ENCODE data around the gene LRRC52. TPM values are rescaled to one million over a fixed set of nuclear protein-coding genes. Genes with fewer than 3 reads are reported as not detected.

LRRC52 gene
- total and polyA plus RNA-seq, 3 donors from 2014 or later, result 3.8 to 29.4 (median 3.8) TPM

- no peak for TF ChIP-seq POLR2A (IDR thresholded peaks at IDR 0.05)
- TF ChIP-seq, protein P1, sequence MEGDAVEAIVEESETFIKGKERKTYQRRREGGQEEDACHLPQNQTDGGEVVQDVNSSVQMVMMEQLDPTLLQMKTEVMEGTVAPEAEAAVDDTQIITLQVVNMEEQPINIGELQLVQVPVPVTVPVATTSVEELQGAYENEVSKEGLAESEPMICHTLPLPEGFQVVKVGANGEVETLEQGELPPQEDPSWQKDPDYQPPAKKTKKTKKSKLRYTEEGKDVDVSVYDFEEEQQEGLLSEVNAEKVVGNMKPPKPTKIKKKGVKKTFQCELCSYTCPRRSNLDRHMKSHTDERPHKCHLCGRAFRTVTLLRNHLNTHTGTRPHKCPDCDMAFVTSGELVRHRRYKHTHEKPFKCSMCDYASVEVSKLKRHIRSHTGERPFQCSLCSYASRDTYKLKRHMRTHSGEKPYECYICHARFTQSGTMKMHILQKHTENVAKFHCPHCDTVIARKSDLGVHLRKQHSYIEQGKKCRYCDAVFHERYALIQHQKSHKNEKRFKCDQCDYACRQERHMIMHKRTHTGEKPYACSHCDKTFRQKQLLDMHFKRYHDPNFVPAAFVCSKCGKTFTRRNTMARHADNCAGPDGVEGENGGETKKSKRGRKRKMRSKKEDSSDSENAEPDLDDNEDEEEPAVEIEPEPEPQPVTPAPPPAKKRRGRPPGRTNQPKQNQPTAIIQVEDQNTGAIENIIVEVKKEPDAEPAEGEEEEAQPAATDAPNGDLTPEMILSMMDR (IDR thresholded peaks at IDR 0.05), result no peak
- Histone ChIP-seq H3K27me3 (no peaks in the 10 kb centered on the region), H3K4me3 (no peak overlapping the region), H3K36me3 (ENCODE audit: low read depth, missing control alignments) (no peaks in the 10 kb centered on the region), H3K4me1 (no peaks in the 10 kb centered on the region), H3K27ac (no peak overlapping the region), H3K9me3 (no peaks in the 10 kb centered on the region)
- intact Hi-C loops (cut with DNase I; ENCODE audit: low total_unique reads), result no loop called here
- WGBS, 2 donors, result 62 to 76% methylated on average over 4 of the region's 4 CpGs
- DNase-seq, result no peak
Observed at GRCh38 chr1:165533254-165533653, 10.5 kb upstream of the LRRC52 start.

- no peak for TF ChIP-seq POLR2A (IDR thresholded peaks at IDR 0.05)
- TF ChIP-seq, protein P1 (IDR thresholded peaks at IDR 0.05), result no peak
- H3K27me3 ChIP-seq, result no peaks in the 10 kb centered on the region
Observed at GRCh38 chr1:165536016-165536415, 7.8 kb upstream of the LRRC52 start.

DNA sequence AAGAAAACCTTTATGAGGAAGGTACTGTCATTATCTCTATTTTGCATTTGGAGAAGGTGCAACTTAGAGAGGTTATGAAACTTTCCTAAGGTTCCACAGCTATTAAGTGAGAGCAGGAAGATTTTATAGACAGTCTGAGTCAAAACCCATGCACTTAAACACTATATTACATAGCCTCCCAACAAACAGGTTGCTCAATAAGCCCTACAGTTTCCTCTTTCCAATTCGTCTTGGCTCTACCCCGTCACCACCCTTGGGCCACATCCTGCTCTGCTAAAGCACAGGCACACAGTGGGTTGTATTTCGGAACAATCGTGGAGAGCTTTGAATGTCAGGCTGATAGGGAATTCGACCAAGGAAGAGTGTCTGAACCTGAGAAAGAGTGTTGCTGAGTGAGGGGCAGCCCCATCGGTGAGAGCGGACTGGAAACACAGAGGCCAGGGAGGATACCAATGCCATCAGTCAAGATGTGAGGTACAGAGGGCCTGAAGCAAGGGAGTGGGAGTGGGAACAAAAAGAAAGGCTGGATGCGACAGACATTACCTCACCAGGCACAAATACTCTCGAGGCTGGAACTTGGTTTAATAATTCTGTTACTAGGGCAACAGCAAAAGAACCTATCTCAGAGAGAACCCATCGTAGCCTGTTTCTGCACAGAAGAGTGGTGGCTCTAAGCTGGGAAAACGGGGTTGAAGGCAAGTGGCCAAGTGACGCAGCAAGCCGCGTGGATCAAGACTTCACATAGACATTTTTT, 6.3 kb upstream of the LRRC52 start:
- TF ChIP-seq, protein P1 (IDR thresholded peaks at IDR 0.05), result no peak
- no peak for TF ChIP-seq POLR2A (IDR thresholded peaks at IDR 0.05)
- H3K27me3 ChIP-seq, result no peaks in the 10 kb centered on the region
- no peaks in the 10 kb centered on the region for H3K9me3 ChIP-seq
- H3K4me3 ChIP-seq, result no peak overlapping the region
- H3K27ac ChIP-seq, result no peak overlapping the region
- 66 to 68% methylated on average over 14 of the region's 14 CpGs for WGBS, 2 donors
- DNase-seq, result no peak
- intact Hi-C loops (cut with DNase I; ENCODE audit: low total_unique reads), result no loop called here
- no peaks in the 10 kb centered on the region for H3K4me1 ChIP-seq
- H3K36me3 ChIP-seq (ENCODE audit: low read depth, missing control alignments), result no peaks in the 10 kb centered on the region

More at GRCh38 chr1:165536016-165536415, 7.8 kb upstream of the LRRC52 start:
- no peaks in the 10 kb centered on the region for H3K36me3 ChIP-seq (ENCODE audit: low read depth, missing control alignments)
- no peak overlapping the region for H3K27ac ChIP-seq
- no peaks in the 10 kb centered on the region for H3K4me1 ChIP-seq
- no peak overlapping the region for H3K4me3 ChIP-seq
- intact Hi-C loops (cut with DNase I; ENCODE audit: low total_unique reads), result no loop called here
- H3K9me3 ChIP-seq, result no peaks in the 10 kb centered on the region
- 81 to 90% methylated on average over 3 of the region's 3 CpGs for WGBS, 2 donors
- no peak for DNase-seq

GRCh38 chr1:165539306-165539705, 4.5 kb upstream of the LRRC52 start:
- intact Hi-C loops (cut with DNase I; ENCODE audit: low total_unique reads), result no loop called here

More at GRCh38 chr1:165539306-165539705, 4.5 kb upstream of the LRRC52 start:
- no peak overlapping the region for H3K27ac ChIP-seq
- H3K36me3 ChIP-seq (ENCODE audit: low read depth, missing control alignments), result no peaks in the 10 kb centered on the region
- H3K9me3 ChIP-seq, result no peaks in the 10 kb centered on the region
- H3K27me3 ChIP-seq, result no peaks in the 10 kb centered on the region
- WGBS, 2 donors, result 91 to 92% methylated on average over 4 of the region's 4 CpGs
- no peak overlapping the region for H3K4me3 ChIP-seq
- no peak for DNase-seq
- peaks cover 4% of the 10 kb centered on the region for H3K4me1 ChIP-seq
- no peak for TF ChIP-seq POLR2A (IDR thresholded peaks at IDR 0.05)
- TF ChIP-seq, protein P1 (IDR thresholded peaks at IDR 0.05), result no peak

Measured in testis (tissue), 3 donors.